ENCODE results near the gene SEPTIN1.
A peak's percentile ranks its signal among the peaks of the same experiment; 100 is the strongest.

The SEPTIN1 gene

GRCh38 chr16:30335028-30335597 lies 47.2 kb downstream of the SEPTIN1 start:
- DNase-seq = peak; percentile 77

- DNase-seq = peak; percentile 89
Measured at GRCh38 chr16:30334473-30334989, 47.8 kb downstream of the SEPTIN1 start.

Data from NCI-H146 (cell line).